ENCODE data around the gene IQGAP3.

IQGAP3 gene

GRCh38 chr1:156509424-156510034, 62.8 kb downstream of the IQGAP3 start:
- no peak for DNase-seq (ENCODE audit: low read depth)

GRCh38 chr1:156508955-156509234, 63.5 kb downstream of the IQGAP3 start:
- no peak for DNase-seq (ENCODE audit: low read depth)

- DNase-seq (ENCODE audit: low read depth): peak; percentile 61
Observed at GRCh38 chr1:156508205-156508954, 64.0 kb downstream of the IQGAP3 start.

GRCh38 chr1:156506450-156506849, 65.9 kb downstream of the IQGAP3 start:
- no peak for DNase-seq (ENCODE audit: low read depth)

- DNase-seq (ENCODE audit: low read depth): no peak
Observed at GRCh38 chr1:156505679-156506298, 66.6 kb downstream of the IQGAP3 start.

- DNase-seq (ENCODE audit: low read depth): peak; percentile 96
Observed at GRCh38 chr1:156504821-156505678, 67.3 kb downstream of the IQGAP3 start.

GRCh38 chr1:156504438-156504813, 67.9 kb downstream of the IQGAP3 start:
- DNase-seq (ENCODE audit: low read depth): no peak

GRCh38 chr1:156503698-156504437, 68.5 kb downstream of the IQGAP3 start:
- no peak for DNase-seq (ENCODE audit: low read depth)

GRCh38 chr1:156502894-156503697, 69.3 kb downstream of the IQGAP3 start:
- peak; percentile 93 for DNase-seq (ENCODE audit: low read depth)

GRCh38 chr1:156502391-156502893, 69.9 kb downstream of the IQGAP3 start:
- no peak for DNase-seq (ENCODE audit: low read depth)

- peak; percentile 75 for DNase-seq (ENCODE audit: low read depth)
Observed at GRCh38 chr1:156500793-156501506, 71.4 kb downstream of the IQGAP3 start.

GRCh38 chr1:156500543-156500792, 71.9 kb downstream of the IQGAP3 start, which contains the start of gene MEF2D:
TSS of gene MEF2D (minus strand) at chr1:156500775. CDS start at chr1:156483292, 17,483 bp downstream.
- DNase-seq (ENCODE audit: low read depth): no peak

- DNase-seq (ENCODE audit: low read depth): no peak
Observed at GRCh38 chr1:156499842-156500542, 72.4 kb downstream of the IQGAP3 start.

- DNase-seq (ENCODE audit: low read depth): no peak
Observed at GRCh38 chr1:156499194-156499841, 73.0 kb downstream of the IQGAP3 start.

- no peak for DNase-seq (ENCODE audit: low read depth)
Observed at GRCh38 chr1:156498432-156499193, 73.8 kb downstream of the IQGAP3 start.

- DNase-seq (ENCODE audit: low read depth): no peak
Observed at GRCh38 chr1:156497743-156498431, 74.5 kb downstream of the IQGAP3 start.

GRCh38 chr1:156497078-156497742, 75.2 kb downstream of the IQGAP3 start:
- no peak for DNase-seq (ENCODE audit: low read depth)

Measured in GM04503 (cell line).